Measurements from ENCODE around the gene STK24. TPM values are rescaled to one million over a fixed set of nuclear protein-coding genes. Genes with fewer than 3 reads are reported as not detected.
A peak's percentile ranks its signal among the peaks of the same experiment; 100 is the strongest.

STK24 gene
- total RNA-seq, 1 experiment from 2014 or later, result 140 TPM

GRCh38 chr13:98459721-98460370, 117.1 kb downstream of the STK24 start:
- no peak for DNase-seq (ENCODE audit: extremely low read depth, low read depth)

- no peak for DNase-seq (ENCODE audit: extremely low read depth, low read depth)
Measured at GRCh38 chr13:98459171-98459681, 117.7 kb downstream of the STK24 start.

GRCh38 chr13:98458431-98458830, 118.5 kb downstream of the STK24 start:
- DNase-seq (ENCODE audit: extremely low read depth, low read depth), result no peak

GRCh38 chr13:98457053-98457452, 119.9 kb downstream of the STK24 start:
- DNase-seq (ENCODE audit: extremely low read depth, low read depth), result no peak

GRCh38 chr13:98456413-98456845, 120.5 kb downstream of the STK24 start:
- no peak for DNase-seq (ENCODE audit: extremely low read depth, low read depth)

- no peak for DNase-seq (ENCODE audit: extremely low read depth, low read depth)
Measured at GRCh38 chr13:98454389-98454881, 122.5 kb downstream of the STK24 start.

- DNase-seq (ENCODE audit: extremely low read depth, low read depth), result no peak
Measured at GRCh38 chr13:98452851-98453843, 123.8 kb downstream of the STK24 start.

GRCh38 chr13:98451676-98452470, 125.0 kb downstream of the STK24 start:
- DNase-seq (ENCODE audit: extremely low read depth, low read depth), result no peak

GRCh38 chr13:98450539-98451111, 126.3 kb downstream of the STK24 start:
- no peak for DNase-seq (ENCODE audit: extremely low read depth, low read depth)

- DNase-seq (ENCODE audit: extremely low read depth, low read depth), result no peak
Measured at GRCh38 chr13:98450026-98450425, 126.9 kb downstream of the STK24 start.

GRCh38 chr13:98449273-98449672, 127.6 kb downstream of the STK24 start:
- no peak for DNase-seq (ENCODE audit: extremely low read depth, low read depth)

- no peak for DNase-seq (ENCODE audit: extremely low read depth, low read depth)
Measured at GRCh38 chr13:98448642-98448928, 128.3 kb downstream of the STK24 start.

GRCh38 chr13:98447881-98448641, 128.8 kb downstream of the STK24 start:
- peak; percentile 55 for DNase-seq (ENCODE audit: extremely low read depth, low read depth)

- no peak for DNase-seq (ENCODE audit: extremely low read depth, low read depth)
Measured at GRCh38 chr13:98447130-98447529, 129.8 kb downstream of the STK24 start.

GRCh38 chr13:98446234-98446621, 130.7 kb downstream of the STK24 start:
- no peak for DNase-seq (ENCODE audit: extremely low read depth, low read depth)

GRCh38 chr13:98445340-98446233, 131.3 kb downstream of the STK24 start:
- DNase-seq (ENCODE audit: extremely low read depth, low read depth), result peak; percentile 46

GRCh38 chr13:98444381-98444780, 132.5 kb downstream of the STK24 start:
- no peak for DNase-seq (ENCODE audit: extremely low read depth, low read depth)

GRCh38 chr13:98443800-98444325, 133.0 kb downstream of the STK24 start:
- DNase-seq (ENCODE audit: extremely low read depth, low read depth), result no peak
